Body of pancreas (tissue), 2 donors: ENCODE data around the gene UBE3B. TPM values are rescaled to one million over a fixed set of nuclear protein-coding genes. Genes with fewer than 3 reads are reported as not detected.

ENCODE experiments used
- total RNA-seq, 2 donors: library from RNA; depleted of rRNA; stranded (reverse); fragments of >200 nt; gene quantifications; one replicate each; pipeline ENCODE4 v1.1.0, GENCODE V29; 2016

The UBE3B gene
- total RNA-seq, 2 donors from 2014 or later, result 18.9 to 33.9 TPM

Other genes starting within 250 kb of the UBE3B start
- gene FOXN4, start 168.3 kb upstream of the UBE3B start, total RNA-seq, result not detected
- gene MYO1H, start 129.7 kb upstream of the UBE3B start, total RNA-seq, result not detected
- 10 to 100 TPM; 18.2 to 28.3 TPM for gene KCTD10, start 334 bp upstream of the UBE3B start, total RNA-seq
- gene MMAB, start 95.9 kb downstream of the UBE3B start, total RNA-seq, result 10 to 100 TPM; 12.5 to 29.7 TPM
- 10 to 100 TPM in 1 of 2 donors, 1 to 10 TPM in 1; 8.6 to 12.2 TPM for gene MVK, start 96.2 kb downstream of the UBE3B start, total RNA-seq
- 10 to 100 TPM in 1 of 2 donors, 1 to 10 TPM in 1; 8.0 to 16.2 TPM for gene FAM222A, start 236.2 kb downstream of the UBE3B start, total RNA-seq